Umbilical cord (tissue), 2 donors: ENCODE data around the gene VGLL4. TPM values are rescaled to one million over a fixed set of nuclear protein-coding genes. Genes with fewer than 3 reads are reported as not detected.
"Not testable (repeated sequence)": the region's sequence is repeated elsewhere in the genome, so short reads cannot be mapped to it uniquely, and the experiment has no call there.

Experiments
- DNase-seq: peaks from one replicate; pipeline ENCODE4 v3.0.0-alpha.2; 2015; ENCODE audit warnings: low spot score
- total RNA-seq: library from RNA; depleted of rRNA; stranded (reverse); fragments of >200 nt; gene quantifications from one replicate; pipeline ENCODE4 v1.2.3, GENCODE V29; 2014; ENCODE audit warnings: low replicate concordance; ENCODE audit not compliant: insufficient read depth

Gene VGLL4
- total RNA-seq, 1 donor from 2014 or later: 122 TPM

DNA sequence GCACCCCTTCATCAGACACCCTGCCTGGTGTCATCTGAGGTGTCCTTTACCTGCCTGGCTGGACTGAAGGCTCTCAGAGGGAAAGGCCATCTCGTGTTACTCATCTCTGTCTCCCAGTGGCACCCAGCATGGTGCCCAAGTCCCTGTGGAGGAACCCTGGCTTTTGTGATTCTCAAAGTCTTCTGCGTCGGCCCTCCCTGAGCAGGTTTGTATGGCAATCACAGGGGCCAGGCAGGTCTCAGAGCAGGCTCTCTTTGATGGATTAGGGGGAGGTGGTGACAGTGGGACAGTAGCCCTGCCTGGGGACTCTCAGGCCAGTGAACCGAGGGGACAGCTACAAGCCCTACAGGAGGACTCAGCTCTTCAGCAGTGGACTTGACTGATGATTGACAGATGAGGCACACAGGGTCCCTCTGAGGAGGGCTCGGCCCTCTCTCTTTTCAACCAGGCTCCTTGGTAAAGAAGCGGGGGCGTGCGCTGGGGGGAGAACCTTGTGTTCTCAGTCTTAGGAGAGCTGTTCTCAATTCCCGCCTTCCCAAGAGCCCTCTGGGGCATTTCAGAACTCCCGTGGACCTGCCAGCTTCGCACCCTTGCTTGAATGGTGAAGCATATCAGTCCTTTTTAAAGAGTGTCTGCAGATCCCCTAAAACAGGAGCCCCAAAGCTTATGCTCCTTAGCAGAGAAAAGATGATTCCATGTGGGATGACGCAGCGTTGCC is 108.3 kb downstream of the VGLL4 start:
- DNase-seq: no peak

- DNase-seq: no peak
Observed at GRCh38 chr3:11534793-11535101, 109.0 kb downstream of the VGLL4 start.

GRCh38 chr3:11534011-11534792 is 109.5 kb downstream of the VGLL4 start:
- no peak for DNase-seq

GRCh38 chr3:11532931-11533391 is 110.8 kb downstream of the VGLL4 start:
- no peak for DNase-seq

DNA sequence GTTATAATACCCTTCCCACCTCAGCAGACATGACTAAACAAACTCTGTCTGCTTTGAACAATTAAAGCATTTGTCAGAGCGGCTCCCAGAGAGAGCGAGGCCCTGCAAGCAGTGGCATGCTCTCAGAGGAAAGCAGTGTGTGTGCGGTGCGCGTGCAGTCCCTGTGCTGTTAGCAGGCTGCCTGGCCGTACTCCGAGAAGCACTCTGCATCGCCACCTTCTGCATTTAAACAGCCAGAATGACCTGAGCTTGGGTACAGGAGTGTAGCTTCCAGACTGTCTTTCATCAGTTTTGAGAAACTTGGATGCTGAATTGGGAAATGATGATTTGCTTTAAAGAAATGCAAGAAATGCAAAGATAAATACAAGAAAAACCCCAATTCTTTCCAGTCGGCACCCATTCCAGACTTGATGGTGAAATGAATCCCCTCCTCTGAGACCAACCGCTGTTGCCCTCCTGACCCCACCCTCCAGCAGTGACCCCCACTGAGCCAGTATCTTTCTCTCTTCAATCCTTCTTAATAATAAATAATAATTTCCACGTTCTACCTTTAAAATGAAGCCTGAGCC is 113.5 kb downstream of the VGLL4 start:
- peak; percentile 92 for DNase-seq

GRCh38 chr3:11529281-11529680 is 114.4 kb downstream of the VGLL4 start:
- no peak for DNase-seq

- not testable (repeated sequence) for DNase-seq
Observed at GRCh38 chr3:11526121-11526520, 117.6 kb downstream of the VGLL4 start.

DNA sequence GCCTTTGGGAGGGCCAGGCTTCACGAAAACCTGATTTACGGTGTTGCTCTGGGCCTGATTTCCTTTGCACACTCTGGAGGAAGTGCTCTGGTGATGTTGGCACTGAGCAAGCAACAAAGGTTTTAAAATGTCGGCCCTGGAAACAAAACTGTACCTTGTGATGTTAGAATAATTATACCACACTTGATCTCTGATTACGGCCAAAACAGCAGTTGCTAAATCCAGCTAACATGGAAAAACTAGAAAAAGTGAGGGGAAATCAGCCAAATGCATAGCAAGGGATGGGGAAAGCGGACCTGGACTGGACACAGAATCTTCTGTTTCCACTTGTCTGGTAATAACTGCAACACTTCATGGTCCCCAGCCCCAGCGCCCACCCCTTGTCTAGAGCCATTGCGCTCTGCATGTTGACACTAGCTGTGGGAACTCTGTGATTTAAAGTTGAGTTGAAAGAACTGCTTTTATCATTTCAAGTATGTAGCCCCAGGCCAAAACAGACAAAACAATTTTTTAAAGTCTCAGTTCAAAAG is 120.1 kb downstream of the VGLL4 start:
- DNase-seq: peak; percentile 71

DNA sequence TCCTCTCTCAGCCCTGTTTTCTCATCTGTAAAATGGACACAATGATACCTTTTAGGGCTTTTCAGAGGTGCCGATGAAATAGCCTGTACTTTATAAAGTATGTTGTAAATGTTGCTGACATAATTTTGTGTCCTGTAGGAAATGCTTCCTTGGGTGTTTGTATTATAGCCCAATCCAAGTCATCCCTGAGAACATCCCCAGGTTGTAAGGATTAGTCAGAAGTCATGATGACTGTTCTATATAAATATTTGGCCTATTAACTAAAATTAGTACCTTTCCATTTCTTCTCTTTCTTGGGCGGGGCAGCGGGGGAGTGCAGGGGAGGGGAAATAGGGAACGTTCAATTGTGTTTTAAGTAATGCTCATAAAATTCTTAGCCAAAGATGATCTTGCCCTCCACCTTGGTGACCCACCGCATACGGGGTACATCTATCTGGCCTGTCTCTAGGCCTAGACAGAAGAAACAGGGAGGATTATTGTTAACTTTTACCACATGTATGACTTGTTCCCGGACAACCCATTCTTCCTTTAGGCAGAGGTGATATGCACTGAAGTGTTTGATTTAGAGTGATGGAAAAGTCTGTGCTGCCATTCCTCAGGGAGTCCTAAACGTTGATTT is 120.7 kb downstream of the VGLL4 start:
- no peak for DNase-seq

DNA sequence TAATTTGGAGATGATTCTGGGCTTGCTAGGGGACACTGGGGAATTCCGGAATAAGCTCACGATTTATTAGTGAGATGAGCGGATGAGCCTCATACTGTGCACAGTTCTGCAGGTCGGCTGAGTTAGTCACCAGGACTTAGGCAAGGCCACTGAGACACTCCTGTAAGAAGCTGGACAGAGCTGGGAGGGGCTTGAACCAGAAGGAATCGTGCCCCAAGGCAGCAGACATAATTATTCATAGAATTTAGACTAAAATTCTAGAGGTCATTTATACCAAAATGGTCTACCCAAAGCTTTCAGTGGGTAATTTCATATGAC is 121.4 kb downstream of the VGLL4 start:
- no peak for DNase-seq

- no peak for DNase-seq
Observed at GRCh38 chr3:11521167-11521566, 122.5 kb downstream of the VGLL4 start.

- no peak for DNase-seq
Observed at GRCh38 chr3:11517601-11518000, 126.1 kb downstream of the VGLL4 start.

- peak; percentile 56 for DNase-seq
Observed at GRCh38 chr3:11514191-11514821, 129.4 kb downstream of the VGLL4 start.

DNA sequence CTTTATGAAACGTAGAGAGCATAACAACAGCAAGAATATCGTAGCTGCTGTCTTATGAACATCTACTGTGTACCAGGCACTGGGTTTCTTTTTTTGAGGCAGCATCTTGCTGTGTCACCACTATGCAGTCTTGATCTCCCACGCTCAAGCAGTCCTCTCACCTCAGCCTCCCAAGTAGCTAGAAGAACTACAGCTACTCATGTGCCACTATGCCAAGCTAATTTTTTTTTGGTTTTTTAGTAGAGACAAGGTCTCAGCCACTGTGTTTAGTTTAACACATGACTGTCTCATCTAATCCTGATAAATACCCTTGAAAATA is 129.9 kb downstream of the VGLL4 start:
- no peak for DNase-seq

- DNase-seq: not testable (repeated sequence)
Observed at GRCh38 chr3:11513125-11513816, 130.4 kb downstream of the VGLL4 start.

DNA sequence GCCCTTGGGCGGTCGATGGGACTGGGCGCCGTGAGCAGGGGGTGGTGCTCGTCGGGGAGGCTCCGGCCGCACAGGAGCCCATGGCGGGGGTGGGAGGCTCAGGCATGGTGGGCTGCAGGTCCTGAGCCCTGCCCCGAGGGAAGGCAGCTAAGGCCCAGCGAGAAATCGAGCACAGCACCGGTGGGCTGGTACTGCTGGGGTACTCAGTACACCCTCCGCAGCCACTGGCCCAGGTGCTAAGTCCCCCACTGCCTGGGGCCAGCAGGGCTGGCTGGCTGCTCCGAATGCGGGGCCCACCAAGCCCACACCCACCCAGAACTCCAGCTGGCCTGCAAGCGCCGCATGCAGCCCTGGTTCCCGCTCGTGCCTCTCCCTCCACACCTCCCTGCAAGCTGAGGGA is 132.1 kb downstream of the VGLL4 start:
- not testable (repeated sequence) for DNase-seq

DNA sequence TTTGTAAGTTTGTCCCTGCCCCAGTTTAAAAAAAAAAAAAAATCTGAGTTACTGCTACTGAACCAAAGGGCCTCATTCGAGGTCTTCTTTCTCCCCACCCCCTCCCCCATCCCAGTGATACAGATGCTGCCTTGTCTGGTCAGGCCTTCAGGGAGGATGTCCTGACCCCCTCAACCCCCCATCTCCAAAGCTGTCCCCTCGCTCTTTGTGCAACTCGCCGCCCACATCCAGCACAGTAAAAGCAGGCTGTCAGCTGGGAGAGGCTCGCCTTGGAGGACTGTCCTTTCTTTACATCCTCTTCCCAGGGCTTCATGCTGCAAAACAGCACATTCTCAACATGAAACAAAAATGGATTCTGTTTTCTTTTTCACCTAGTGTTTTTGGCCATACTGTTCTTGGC is 133.4 kb downstream of the VGLL4 start:
- no peak for DNase-seq

DNA sequence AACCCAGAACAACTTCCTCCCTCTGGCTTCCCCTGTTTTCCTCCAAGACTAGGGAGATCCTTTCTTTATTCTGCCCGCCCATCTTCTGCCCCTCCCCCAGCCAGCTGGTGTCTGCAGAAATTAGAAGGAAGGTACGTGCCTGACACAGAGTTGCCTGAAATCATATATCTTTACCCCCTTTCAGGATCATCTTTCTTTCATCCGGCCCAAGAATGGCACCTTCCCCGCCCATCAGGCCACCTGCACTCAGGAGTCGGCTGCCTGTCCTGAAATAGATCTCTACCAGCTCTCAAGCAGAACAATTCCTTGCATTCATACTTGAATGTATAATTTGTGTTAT is 133.7 kb downstream of the VGLL4 start:
- peak; percentile 70 for DNase-seq

- peak; percentile 93 for DNase-seq
Observed at GRCh38 chr3:11509173-11510000, 134.3 kb downstream of the VGLL4 start.

GRCh38 chr3:11508346-11509172 is 135.2 kb downstream of the VGLL4 start:
- peak; percentile 22 for DNase-seq
